ENCODE data around the gene OR2M2. TPM values are rescaled to one million over a fixed set of nuclear protein-coding genes. Genes with fewer than 3 reads are reported as not detected.

Gene OR2M2
- total RNA-seq, 3 donors from 2014 or later (not counting 1 experiment from before 2014, with no cell fraction given): not detected

DNA sequence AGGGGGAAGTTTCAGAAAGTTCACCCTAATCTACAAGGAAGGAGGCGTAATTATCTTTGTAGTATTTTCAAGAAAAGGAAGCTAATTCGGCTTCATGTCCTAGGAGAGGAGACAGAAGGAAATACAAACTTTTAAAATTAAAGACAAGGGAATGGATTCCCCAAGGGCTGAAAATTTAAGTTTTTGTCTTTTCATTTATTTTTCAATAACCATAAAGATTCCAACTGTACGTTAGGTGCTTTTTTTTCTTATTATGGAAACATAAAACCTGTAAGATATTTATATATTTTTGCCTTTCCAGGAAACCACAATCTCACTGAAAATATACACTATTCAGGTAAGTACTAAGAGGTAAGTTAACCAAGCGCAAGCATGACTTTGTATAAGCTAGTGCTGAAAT lies 22.3 kb downstream of the OR2M2 start, which contains the start of gene OR2M3:
TSS of gene OR2M3 (plus strand) at position 301 of the 400 bp plus-strand sequence. CDS start 5,803 bp downstream, outside the sequence.
- Histone ChIP-seq H3K36me3 (ENCODE audit: control insufficient read depth, insufficient read depth, low read length) (no peaks in the 10 kb centered on the region), H3K4me3 (ENCODE audit: low read length) (no peak within 1 kb of the TSS), H3K27ac (ENCODE audit: low read length) (no peak within 1 kb of the TSS), H3K4me1 (ENCODE audit: control insufficient read depth, insufficient read depth, low read length) (no peaks in the 10 kb centered on the region), H3K9me3 (ENCODE audit: control insufficient read depth, insufficient read depth, low read length) (no peaks in the 10 kb centered on the region), H3K27me3 (ENCODE audit: control insufficient read depth, insufficient read depth, low read length) (no peaks in the 10 kb centered on the region)
- peaks cover 2 to 6% of the 10 kb centered on the region in 2 donors for H3K9me3 Mint-ChIP-seq
- H3K27me3 Mint-ChIP-seq (ENCODE audit: low read depth in 2 of 2): no peaks in the 10 kb centered on the region
- 86% methylated on average over 1 of the region's 4 CpGs for WGBS (ENCODE audit: insufficient coverage)
- intact Hi-C loops (cut with micrococcal nuclease): no loop called here
- H3K4me3 Mint-ChIP-seq: no peak within 1 kb of the TSS
- H3K27ac Mint-ChIP-seq: no peak within 1 kb of the TSS
- H3K36me3 Mint-ChIP-seq: no peaks in the 10 kb centered on the region
- H3K4me1 Mint-ChIP-seq: no peaks in the 10 kb centered on the region
- ATAC-seq: no peak
- no peak for DNase-seq
- no peak for TF ChIP-seq CTCF (IDR thresholded peaks at IDR 0.05)

DNA sequence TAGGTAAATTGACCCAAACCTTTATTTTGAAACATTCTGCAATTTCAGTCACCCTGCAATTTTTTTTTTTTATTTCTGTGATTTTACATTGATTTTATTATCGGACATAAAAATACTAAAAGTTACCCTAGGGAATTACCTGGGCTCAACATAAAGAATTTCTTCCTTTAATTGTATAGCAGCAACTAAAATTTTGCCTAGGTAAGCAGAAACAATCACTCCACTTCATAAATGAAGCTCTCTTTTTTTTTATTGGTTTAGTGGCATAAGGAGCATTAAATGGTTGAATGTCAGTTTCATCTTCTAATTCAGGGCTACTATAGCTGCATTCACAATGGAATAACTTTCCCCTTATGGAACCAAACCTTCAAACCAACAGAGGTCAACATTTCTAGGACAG lies 41.3 kb downstream of the OR2M2 start:
- DNase-seq (no peak), ATAC-seq (no peak)
- Mint-ChIP-seq H3K9me3 (peaks cover 7% of the 10 kb centered on the region in 2 donors), H3K36me3 (no peaks in the 10 kb centered on the region), H3K4me3 (no peak overlapping the region), H3K27ac (no peak overlapping the region), H3K27me3 (ENCODE audit: low read depth in 2 of 2) (no peaks in the 10 kb centered on the region), H3K4me1 (no peaks in the 10 kb centered on the region)
- Histone ChIP-seq H3K36me3 (ENCODE audit: control insufficient read depth, insufficient read depth, low read length) (no peaks in the 10 kb centered on the region), H3K27ac (ENCODE audit: low read length) (no peak overlapping the region), H3K9me3 (ENCODE audit: control insufficient read depth, insufficient read depth, low read length) (no peaks in the 10 kb centered on the region), H3K4me3 (ENCODE audit: low read length) (no peak overlapping the region), H3K27me3 (ENCODE audit: control insufficient read depth, insufficient read depth, low read length) (no peaks in the 10 kb centered on the region), H3K4me1 (ENCODE audit: control insufficient read depth, insufficient read depth, low read length) (no peaks in the 10 kb centered on the region)
- WGBS (ENCODE audit: insufficient coverage): no CpG with 5 or more reads among the region's 1 CpG
- no peak for TF ChIP-seq CTCF (IDR thresholded peaks at IDR 0.05)
- intact Hi-C loops (cut with micrococcal nuclease): no loop called here

GRCh38 chr1:248225537-248225936 lies 50.9 kb downstream of the OR2M2 start:
- H3K9me3 ChIP-seq (ENCODE audit: control insufficient read depth, insufficient read depth, low read length): no peaks in the 10 kb centered on the region
- no peak for TF ChIP-seq CTCF (IDR thresholded peaks at IDR 0.05)
- no peak overlapping the region for H3K4me3 ChIP-seq (ENCODE audit: low read length)
- DNase-seq (no peak), ATAC-seq (no peak)
- intact Hi-C loops (cut with micrococcal nuclease): no loop called here
- H3K4me1 ChIP-seq (ENCODE audit: control insufficient read depth, insufficient read depth, low read length): no peaks in the 10 kb centered on the region
- Mint-ChIP-seq H3K36me3 (no peaks in the 10 kb centered on the region), H3K27me3 (ENCODE audit: low read depth in 2 of 2) (no peaks in the 10 kb centered on the region), H3K9me3 (peaks cover 6 to 8% of the 10 kb centered on the region in 2 donors), H3K27ac (no peak overlapping the region), H3K4me1 (no peaks in the 10 kb centered on the region), H3K4me3 (no peak overlapping the region)
- H3K27me3 ChIP-seq (ENCODE audit: control insufficient read depth, insufficient read depth, low read length): no peaks in the 10 kb centered on the region
- no peak overlapping the region for H3K27ac ChIP-seq (ENCODE audit: low read length)
- 67% methylated on average over 1 of the region's 1 CpG for WGBS (ENCODE audit: insufficient coverage)
- no peaks in the 10 kb centered on the region for H3K36me3 ChIP-seq (ENCODE audit: control insufficient read depth, insufficient read depth, low read length)

DNA sequence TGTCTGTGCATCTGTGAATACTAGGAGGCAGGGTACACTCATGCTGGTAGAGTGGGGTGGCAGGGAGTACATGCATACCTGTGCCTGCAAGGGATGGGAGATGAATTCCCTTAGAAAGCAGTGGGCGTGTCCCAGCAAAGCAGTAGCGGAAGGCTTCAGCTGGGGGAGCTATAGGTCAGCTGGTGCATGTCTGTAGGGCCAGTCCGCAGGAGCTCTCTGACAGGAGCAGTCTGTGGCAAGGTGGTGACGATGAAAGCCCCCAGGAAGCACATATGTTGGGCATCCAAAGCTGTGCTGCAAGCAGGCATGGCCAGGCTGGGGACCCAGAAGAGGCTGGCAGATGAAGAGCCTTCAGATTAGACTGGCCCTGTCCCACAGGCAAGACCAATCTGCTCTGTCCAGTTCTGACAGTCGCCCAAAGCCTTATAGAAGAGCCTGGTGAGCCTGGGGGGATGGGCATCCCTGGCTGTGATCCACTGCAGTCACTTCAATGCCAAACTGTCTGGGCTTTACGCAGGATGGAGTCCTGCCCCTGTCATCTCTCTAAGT lies 54.8 kb downstream of the OR2M2 start:
- Histone ChIP-seq H3K27me3 (ENCODE audit: control insufficient read depth, insufficient read depth, low read length) (no peaks in the 10 kb centered on the region), H3K4me3 (ENCODE audit: low read length) (no peak overlapping the region), H3K36me3 (ENCODE audit: control insufficient read depth, insufficient read depth, low read length) (no peaks in the 10 kb centered on the region), H3K27ac (ENCODE audit: low read length) (no peak overlapping the region), H3K4me1 (ENCODE audit: control insufficient read depth, insufficient read depth, low read length) (no peaks in the 10 kb centered on the region), H3K9me3 (ENCODE audit: control insufficient read depth, insufficient read depth, low read length) (no peaks in the 10 kb centered on the region)
- Mint-ChIP-seq H3K9me3 (peaks cover 3 to 7% of the 10 kb centered on the region in 2 donors), H3K4me1 (no peaks in the 10 kb centered on the region), H3K36me3 (no peaks in the 10 kb centered on the region), H3K27me3 (ENCODE audit: low read depth in 2 of 2) (no peaks in the 10 kb centered on the region), H3K27ac (no peak overlapping the region), H3K4me3 (no peak overlapping the region)
- DNase-seq (no peak), ATAC-seq (no peak)
- intact Hi-C loops (cut with micrococcal nuclease): no loop called here
- TF ChIP-seq CTCF (IDR thresholded peaks at IDR 0.05): no peak
- WGBS (ENCODE audit: insufficient coverage): 82% methylated on average over 6 of the region's 6 CpGs
